Measurements from ENCODE around the gene KRT80.

- TF ChIP-seq POLR2AphosphoS5 (IDR thresholded peaks at IDR 0.05) (peak; percentile 57 to 91 (median 74)), CTCF (IDR thresholded peaks at IDR 0.05) (peak in 1 of 3 donors; percentile 5), POLR2A (IDR thresholded peaks at IDR 0.05) (peak; percentile 58)
Measured at GRCh38 chr12:52147367-52147963, 44.3 kb downstream of the KRT80 start.
